ENCODE measurements around the gene MDFI.

- TF ChIP-seq CTCF (IDR thresholded peaks at IDR 0.05) (no peak), EP300 (IDR thresholded peaks at IDR 0.05) (no peak), POLR2AphosphoS5 (IDR thresholded peaks at IDR 0.05) (no peak)
Observed at GRCh38 chr6:41693281-41694240, 55.3 kb downstream of the MDFI start.
